HepG2 (cell line): ENCODE results near the gene PLPPR2. TPM values are rescaled to one million over a fixed set of nuclear protein-coding genes. Genes with fewer than 3 reads are reported as not detected.

Source experiments
- BORCS8-MEF2B ChIP-seq: sonication (generic); formaldehyde crosslinking; IDR thresholded peaks from 2 replicates; pipeline ENCODE4 v1.8.0; 2022; ENCODE audit warnings: mild to moderate bottlenecking, missing genetic modification reagents
- MLLT10 ChIP-seq: sonication (generic); formaldehyde crosslinking; IDR thresholded peaks from 2 replicates; pipeline ENCODE4 v1.4.0; 2020; ENCODE audit warnings: missing genetic modification reagents
- RARG ChIP-seq: sonication (generic); formaldehyde crosslinking; IDR thresholded peaks from 2 replicates; pipeline ENCODE4 v1.4.0; 2020; ENCODE audit warnings: low read depth, mild to moderate bottlenecking, missing genetic modification reagents
- RERE ChIP-seq: IDR thresholded peaks from 2 replicates; pipeline ENCODE4 v1.6.1; 2016; ENCODE audit warnings: low read depth, missing genetic modification reagents, missing compliant biosample characterization
- SNAPC4 ChIP-seq: sonication (generic); formaldehyde crosslinking; IDR thresholded peaks from 2 replicates; pipeline ENCODE4 v1.4.0; 2020; ENCODE audit warnings: mild to moderate bottlenecking, missing genetic modification reagents
- STAG1 ChIP-seq: sonication (generic); formaldehyde crosslinking; IDR thresholded peaks from 2 replicates; pipeline ENCODE4 v1.4.0; 2020; ENCODE audit warnings: missing genetic modification reagents
- THRA ChIP-seq: sonication (generic); formaldehyde crosslinking; IDR thresholded peaks from 2 replicates; pipeline ENCODE4 v1.4.0; 2020; ENCODE audit warnings: missing genetic modification reagents, borderline replicate concordance
- ZNF180 ChIP-seq: sonication (generic); formaldehyde crosslinking; IDR thresholded peaks from 2 replicates; pipeline ENCODE4 v1.4.0; 2020; ENCODE audit warnings: low read depth, missing genetic modification reagents, borderline replicate concordance
- ZNF44 ChIP-seq: sonication (generic); formaldehyde crosslinking; IDR thresholded peaks from 2 replicates; pipeline ENCODE4 v1.5.1; 2020; ENCODE audit warnings: mild to moderate bottlenecking, missing genetic modification reagents
- ZNF687 ChIP-seq: sonication (generic); formaldehyde crosslinking; IDR thresholded peaks from 2 replicates; pipeline ENCODE4 v1.5.1; 2020; ENCODE audit warnings: mild to moderate bottlenecking, missing genetic modification reagents, moderate library complexity
- ZNF792 ChIP-seq: IDR thresholded peaks from 2 replicates; pipeline ENCODE4 v1.6.1; 2016
- ZSCAN21 ChIP-seq: sonication (generic); formaldehyde crosslinking; IDR thresholded peaks from 2 replicates; pipeline ENCODE4 v1.8.0; 2022; ENCODE audit warnings: mild to moderate bottlenecking, missing genetic modification reagents, moderate library complexity, borderline replicate concordance
- polyA plus RNA-seq, 8 experiments: library from polyadenylated mRNA; depleted of rRNA in 3 of 8; stranded (reverse) in 7 of 8; unstranded in 1 of 8; fragments of >200 nt; fragmentation: Illumina TruSeq in 4 of 8; extraction: Trizol in 4 of 8; gene quantifications; 2 replicates each; pipeline versions ENCODE4 v1.2.1 to v1.2.3, GENCODE V29; 2011 to 2016; ENCODE audit warnings: low read depth in 4 of 8, missing spikeins in 1 of 8, mixed read lengths in 1 of 8; ENCODE audit not compliant: insufficient read depth in 1 of 8
- total RNA-seq, 5 experiments: library from RNA; depleted of rRNA; stranded (reverse); fragments of >200 nt; fragmentation: Illumina TruSeq; extraction: Trizol; gene quantifications; 2 replicates each; pipeline ENCODE4 v1.2.3, GENCODE V29; 2016; ENCODE audit warnings: low read depth in 1 of 5

PLPPR2 gene
- total and polyA plus RNA-seq, 2 of the 13 experiments (the other 11 are each of a cell fraction or from before 2014, with no cell fraction given): 1.5 to 2.1 TPM

GRCh38 chr19:11374433-11375142, 19.4 kb downstream of the PLPPR2 start, which contains the start of gene SWSAP1 (continued):
- TF ChIP-seq ZNF687 (peak; percentile 87), STAG1 (CRISPR knock-in tag) (no peak), MLLT10 (CRISPR knock-in tag) (no peak), RERE (CRISPR knock-in tag) (no peak), ZNF792 (CRISPR knock-in tag) (peak; percentile 58; the same call in 1 of the 2 replicates), THRA (CRISPR knock-in tag) (peak; percentile 37; the same call in 1 of the 2 replicates), ZNF180 (CRISPR knock-in tag) (no peak), ZSCAN21 (CRISPR knock-in tag) (peak; percentile 34; the same call in 1 of the 2 replicates), RARG (CRISPR knock-in tag) (no peak), BORCS8-MEF2B (CRISPR knock-in tag) (peak; percentile 75; the same call in 1 of the 2 replicates), ZNF44 (CRISPR knock-in tag) (peak; percentile 87; the same call in 1 of the 2 replicates), SNAPC4 (CRISPR knock-in tag) (no peak)
